C4-2B (cell line): Measurements from ENCODE around the gene HMG20B.

Experiments used
- CTCF ChIP-seq: fragments of 450-650 bp; conservative IDR thresholded peaks from 2 replicates; pipeline ENCODE4 v1.5.1; 2017; ENCODE audit warnings: mild to moderate bottlenecking
- ZFX ChIP-seq: fragments of 450-650 bp; IDR thresholded peaks from 2 replicates; pipeline ENCODE4 v1.6.1; 2017

GRCh38 chr19:3580156-3580934 is 7.6 kb downstream of the HMG20B start:
- TF ChIP-seq CTCF, result no peak
- no peak for TF ChIP-seq ZFX
